DND-41 (cell line): ENCODE results near the gene ZFP36L2.

Experiments used
- ATAC-seq: fragments of 200-7000 bp; cut with Tn5 transposase; 3 replicates; pipeline ENCODE4 v1.9.1; 2021; ENCODE audit warnings: low read depth; ENCODE audit not compliant: insufficient read depth
- DNase-seq: peaks from one replicate; pipeline ENCODE4 v3.0.0-alpha.2; 2020
- H2AFZ ChIP-seq: 2 replicates; pipeline ENCODE4 v1.6.0; 2012; ENCODE audit warnings: low read depth, low read length
- H3K27ac ChIP-seq: 2 replicates; pipeline ENCODE4 v1.5.1; 2012; ENCODE audit warnings: low read length, inconsistent platforms
- H3K27me3 ChIP-seq: fragments of 200-600 bp; sonication (generic); 2 replicates; pipeline ENCODE4 v1.6.0; 2012; ENCODE audit warnings: low read length, mild to moderate bottlenecking, inconsistent platforms; ENCODE audit not compliant: insufficient read depth, poor library complexity
- H3K36me3 ChIP-seq: 2 replicates; pipeline ENCODE4 v1.5.1; 2012; ENCODE audit warnings: low read length, inconsistent platforms; ENCODE audit not compliant: insufficient read depth
- H3K4me1 ChIP-seq: 2 replicates; pipeline ENCODE4 v1.5.1; 2012; ENCODE audit warnings: mild to moderate bottlenecking, low read length; ENCODE audit not compliant: insufficient read depth
- H3K4me2 ChIP-seq: 2 replicates; pipeline ENCODE4 v1.6.0; 2012; ENCODE audit warnings: mild to moderate bottlenecking, moderate library complexity, low read length, inconsistent platforms; ENCODE audit not compliant: insufficient read depth
- H3K4me3 ChIP-seq, 2 experiments: fragments of 200-600 bp in 1 of 2; shearing (Covaris generic) in 1 of 2; 2 replicates each; pipeline ENCODE4 v1.5.1; 2012 to 2016; ENCODE audit warnings: inconsistent platforms in 2 of 2, low read length in 2 of 2, mild to moderate bottlenecking in 2 of 2, low read depth in 1 of 2, moderate library complexity in 1 of 2
- H3K79me2 ChIP-seq: 2 replicates; pipeline ENCODE4 v1.6.0; 2012; ENCODE audit warnings: low read length, inconsistent platforms; ENCODE audit not compliant: insufficient read depth
- H3K9ac ChIP-seq: 2 replicates; pipeline ENCODE4 v1.6.0; 2012; ENCODE audit warnings: low read depth, mild to moderate bottlenecking, inconsistent platforms, low read length, moderate library complexity
- H3K9me3 ChIP-seq: 2 replicates; pipeline ENCODE4 v1.5.1; 2012; ENCODE audit warnings: low read length, moderate library complexity, mild to moderate bottlenecking, inconsistent platforms; ENCODE audit not compliant: insufficient read depth, severe bottlenecking
- H4K20me1 ChIP-seq: 2 replicates; pipeline ENCODE4 v1.6.0; 2012; ENCODE audit warnings: low read length; ENCODE audit not compliant: insufficient read depth
- CTCF ChIP-seq: IDR thresholded peaks from 2 replicates; pipeline ENCODE4 v1.5.1; 2012; ENCODE audit warnings: borderline replicate concordance, low read length, moderate library complexity, mild to moderate bottlenecking; ENCODE audit not compliant: poor library complexity, severe bottlenecking; ENCODE audit errors: extremely low read depth
- EZH2 ChIP-seq: IDR thresholded peaks from 3 replicates; pipeline ENCODE4 v1.6.1; 2012; ENCODE audit warnings: borderline replicate concordance, low read depth, mild to moderate bottlenecking, moderate library complexity, low read length, inconsistent platforms; ENCODE audit not compliant: severe bottlenecking

The ZFP36L2 gene

GRCh38 chr2:43221763-43222474 is 4.5 kb downstream of the ZFP36L2 start:
- peak; percentile 6; the same call in 2 of the 3 replicates for ATAC-seq
- H4K20me1 ChIP-seq = peaks cover 46% of the 10 kb centered on the region
- H3K79me2 ChIP-seq = peaks cover 82% of the 10 kb centered on the region
- TF ChIP-seq CTCF (no peak), EZH2 (no peak)
- peaks cover 52% of the 10 kb centered on the region for H3K4me1 ChIP-seq
- H3K4me3 ChIP-seq = peak overlapping the region; percentile 79 to 83
- peak; percentile 87 for DNase-seq
- peak overlapping the region; percentile 64 for H3K4me2 ChIP-seq
- H3K27ac ChIP-seq = peak overlapping the region; percentile 99
- H3K27me3 ChIP-seq = no peaks in the 10 kb centered on the region
- no peak overlapping the region for H2AFZ ChIP-seq
- peaks cover 57% of the 10 kb centered on the region for H3K36me3 ChIP-seq
- H3K9ac ChIP-seq = peak overlapping the region; percentile 96
- H3K9me3 ChIP-seq = no peaks in the 10 kb centered on the region

GRCh38 chr2:43221124-43221762 is 5.2 kb downstream of the ZFP36L2 start:
- no peak for TF ChIP-seq EZH2
- TF ChIP-seq CTCF = no peak
- no peaks in the 10 kb centered on the region for H3K9me3 ChIP-seq
- peak overlapping the region; percentile 79 to 83 for H3K4me3 ChIP-seq
- peaks cover 78% of the 10 kb centered on the region for H3K79me2 ChIP-seq
- DNase-seq (peak; percentile 85), ATAC-seq (peak; percentile 20)
- H4K20me1 ChIP-seq = peaks cover 46% of the 10 kb centered on the region
- no peak overlapping the region for H2AFZ ChIP-seq
- peaks cover 56% of the 10 kb centered on the region for H3K36me3 ChIP-seq
- peak overlapping the region; percentile 64 for H3K4me2 ChIP-seq
- H3K4me1 ChIP-seq = peaks cover 52% of the 10 kb centered on the region
- peak overlapping the region; percentile 96 for H3K9ac ChIP-seq
- H3K27ac ChIP-seq = peak overlapping the region; percentile 99
- no peaks in the 10 kb centered on the region for H3K27me3 ChIP-seq

- Histone ChIP-seq H3K79me2 (peaks cover 73% of the 10 kb centered on the region), H2AFZ (no peak overlapping the region), H3K36me3 (peaks cover 51% of the 10 kb centered on the region), H4K20me1 (peaks cover 41% of the 10 kb centered on the region), H3K27me3 (no peaks in the 10 kb centered on the region), H3K27ac (peak overlapping the region; percentile 99), H3K9me3 (no peaks in the 10 kb centered on the region), H3K4me3 (peak overlapping the region; percentile 79 to 83; a peak in 3 of 4 replicates), H3K9ac (peak overlapping the region; percentile 96), H3K4me2 (peak overlapping the region; percentile 64), H3K4me1 (peaks cover 52% of the 10 kb centered on the region)
- DNase-seq = peak; percentile 35
- ATAC-seq = no peak
- TF ChIP-seq EZH2 = no peak
- TF ChIP-seq CTCF = no peak
Observed at GRCh38 chr2:43220760-43221123, 5.7 kb downstream of the ZFP36L2 start.
